Tibial nerve (tissue), 4 donors: ENCODE measurements around the gene PRMT2.

ENCODE experiments used
- CTCF ChIP-seq, 5 experiments: fragments of 200-600 bp in 3 of 5; fragments of 450-650 bp in 2 of 5; sonication (generic) in 3 of 5; IDR thresholded peaks; one replicate each; pipeline ENCODE4 v1.5.1; 2016 to 2019; ENCODE audit warnings: antibody characterized with exemption in 5 of 5, mild to moderate bottlenecking in 3 of 5, moderate library complexity in 2 of 5
- EP300 ChIP-seq, 2 donors: sonication (generic); formaldehyde crosslinking; IDR thresholded peaks; one replicate each; pipeline ENCODE4 v1.6.1; 2017; ENCODE audit warnings: antibody characterized with exemption in 2 of 2, mild to moderate bottlenecking in 1 of 2
- POLR2A ChIP-seq, 2 donors: fragments of 450-650 bp; IDR thresholded peaks; one replicate each; pipeline ENCODE4 v1.6.1; 2017; ENCODE audit warnings: antibody characterized with exemption in 2 of 2, mild to moderate bottlenecking in 2 of 2, moderate library complexity in 2 of 2

DNA sequence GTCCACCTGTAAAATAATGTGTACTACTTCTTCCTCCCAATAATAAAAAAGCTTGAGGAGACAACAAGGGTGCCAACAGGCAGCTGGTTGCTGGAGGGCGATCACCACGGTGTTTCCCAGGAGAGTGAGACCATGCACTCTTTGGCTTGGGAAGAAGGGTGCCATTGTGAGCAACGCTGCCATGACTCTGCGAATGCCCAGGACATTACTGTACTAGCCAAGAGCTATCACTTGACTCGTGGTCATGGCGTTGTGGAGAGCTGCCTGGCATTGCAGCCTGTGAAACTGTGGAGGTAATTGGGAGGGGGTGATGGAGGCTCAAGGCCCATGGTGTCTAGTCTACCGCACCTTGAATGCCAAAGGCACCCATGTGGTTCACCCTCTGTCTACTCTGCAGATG is 14.6 kb upstream of the PRMT2 start:
- TF ChIP-seq CTCF (IDR thresholded peaks at IDR 0.05) = no peak
- no peak for TF ChIP-seq POLR2A (IDR thresholded peaks at IDR 0.05)
- TF ChIP-seq EP300 (IDR thresholded peaks at IDR 0.05) = no peak
